Adipose tissue (tissue), 3 donors: ENCODE results near the gene GPR15. TPM values are rescaled to one million over a fixed set of nuclear protein-coding genes. Genes with fewer than 3 reads are reported as not detected.

Experiments
- H3K27ac ChIP-seq: one replicate; pipeline ENCODE4 v1.5.1; 2013; ENCODE audit warnings: low read depth, low read length
- WGBS, 3 donors: extraction: QIAGEN DNeasy Blood & Tissue Kit; methylation state at CpG; one replicate each; pipeline ENCODE4 v1.1.7; 2013; 5-methylcytosine and 5-hydroxymethylcytosine counted together
- polyA plus RNA-seq, 3 donors: library from polyadenylated mRNA; stranded (reverse); fragments of 200-250 nt; gene quantifications; one replicate each; pipeline ENCODE4 v1.2.3, GENCODE V29; 2013
- donor health status: healthy with polysubstance abuse.
- donor health status: Bipolar disorder and iron deficiency.
- donor health status: healthy.

GPR15 gene
- under 1 TPM in 2 of 3 donors, not detected in 1; 0.25 to 0.30 TPM for polyA plus RNA-seq

DNA sequence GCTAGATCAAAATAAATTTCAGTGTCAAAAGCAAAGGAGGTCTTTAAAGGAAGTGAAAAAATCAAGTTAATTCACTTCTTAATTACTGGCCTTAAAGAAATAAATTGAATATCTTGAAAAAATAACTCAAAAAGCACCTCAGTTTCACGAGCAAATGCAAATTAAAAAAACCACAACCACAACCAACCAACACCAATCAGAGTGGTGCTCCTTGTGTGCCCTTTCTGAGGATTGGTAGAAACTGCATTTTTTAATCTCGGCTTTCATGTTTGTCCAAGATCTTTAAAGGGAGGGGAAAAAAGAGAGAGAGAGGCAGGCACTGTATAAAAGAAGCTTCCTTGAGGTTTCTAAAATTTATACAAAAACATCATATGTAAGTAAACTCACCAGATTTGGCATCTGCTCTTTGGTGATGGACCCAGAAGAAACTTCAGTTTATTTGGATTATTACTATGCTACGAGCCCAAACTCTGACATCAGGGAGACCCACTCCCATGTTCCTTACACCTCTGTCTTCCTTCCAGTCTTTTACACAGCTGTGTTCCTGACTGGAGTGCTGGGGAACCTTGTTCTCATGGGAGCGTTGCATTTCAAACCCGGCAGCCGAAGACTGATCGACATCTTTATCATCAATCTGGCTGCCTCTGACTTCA is at the start of gene GPR15:
GPR15 (plus strand) TSS at position 357 of the 653 bp plus-strand sequence; CDS start at position 413, 56 bp downstream.
- 77 to 83% (median 83%) methylated on average over 7 of the region's 7 CpGs for WGBS, 3 donors
- no peak within 1 kb of the TSS for H3K27ac ChIP-seq

DNA sequence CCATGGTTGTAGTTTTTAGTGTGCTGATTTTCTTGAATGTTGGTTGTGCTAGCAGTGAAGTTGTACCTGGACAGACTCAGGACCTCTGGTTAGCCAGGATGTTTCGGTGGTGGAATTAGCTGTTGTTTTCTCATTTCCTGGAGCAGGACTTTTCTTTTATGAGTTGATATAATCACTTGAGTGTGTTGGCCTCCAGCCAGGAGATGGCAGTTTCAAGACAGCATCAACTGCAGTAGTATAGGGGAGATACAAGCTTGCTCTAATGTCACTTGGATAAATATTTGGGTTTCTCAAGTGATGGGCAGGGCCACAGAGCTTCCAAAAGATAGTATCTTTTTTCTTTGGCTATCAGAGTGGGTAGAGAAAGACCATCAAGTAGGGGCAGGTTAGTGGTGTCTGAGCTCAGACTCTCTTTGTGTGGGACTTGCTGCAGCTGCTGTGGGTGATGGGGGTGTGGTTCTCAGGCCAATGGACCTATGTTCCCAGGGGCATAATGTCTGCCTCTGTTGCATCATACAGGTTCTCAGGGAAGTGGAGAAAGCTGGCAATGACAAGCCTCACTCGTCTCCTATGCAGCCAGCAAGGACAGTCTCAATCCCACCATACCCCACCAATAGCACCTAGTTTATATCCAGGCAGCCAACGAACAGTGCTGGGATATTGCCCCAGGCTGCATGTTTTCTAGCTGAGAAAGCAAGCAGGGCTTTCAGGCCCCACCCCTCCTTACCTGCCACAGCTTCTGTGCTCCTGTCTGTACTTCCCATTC is 48.9 kb upstream of the GPR15 start:
- 53 to 69% (median 63%) methylated on average over 3 of the region's 3 CpGs for WGBS, 3 donors
- no peak overlapping the region for H3K27ac ChIP-seq

DNA sequence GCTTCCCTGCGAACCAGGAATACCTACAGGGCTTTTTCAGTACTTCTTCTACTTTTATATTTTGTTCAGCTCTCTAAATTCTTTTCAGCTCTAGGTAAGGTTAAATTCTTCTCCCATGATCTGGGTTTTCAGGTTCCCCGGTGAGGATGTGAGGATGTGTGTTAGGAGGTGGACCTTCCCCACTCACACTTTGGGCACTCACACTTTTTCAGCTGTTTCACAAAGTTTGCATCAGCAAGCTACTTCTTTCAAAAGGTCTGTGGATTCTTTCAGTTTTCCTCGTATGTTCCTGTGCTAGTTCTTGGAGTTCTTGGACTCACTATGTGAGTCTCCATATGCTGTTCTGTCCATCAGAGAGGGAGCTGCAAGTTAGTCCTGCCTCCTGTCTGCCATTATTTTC is 48.2 kb upstream of the GPR15 start:
- 63 to 87% (median 86%) methylated on average over 3 of the region's 3 CpGs for WGBS, 3 donors
- H3K27ac ChIP-seq = no peak overlapping the region

- 64 to 82% (median 80%) methylated on average over 2 of the region's 2 CpGs for WGBS, 3 donors
- H3K27ac ChIP-seq = no peak within 1 kb of the TSS
These were observed 34.4 kb upstream of the GPR15 start, which contains the start of gene OR5K2 for GRCh38 chr3:98497381-98497780. Gene OR5K2 (plus strand): TSS chr3:98497681. CDS start chr3:98497681, 0 bp downstream.

GRCh38 chr3:98500019-98500418 is 31.8 kb upstream of the GPR15 start:
- 70 to 91% (median 84%) methylated on average over 4 of the region's 4 CpGs for WGBS, 3 donors
- H3K27ac ChIP-seq = no peak overlapping the region

DNA sequence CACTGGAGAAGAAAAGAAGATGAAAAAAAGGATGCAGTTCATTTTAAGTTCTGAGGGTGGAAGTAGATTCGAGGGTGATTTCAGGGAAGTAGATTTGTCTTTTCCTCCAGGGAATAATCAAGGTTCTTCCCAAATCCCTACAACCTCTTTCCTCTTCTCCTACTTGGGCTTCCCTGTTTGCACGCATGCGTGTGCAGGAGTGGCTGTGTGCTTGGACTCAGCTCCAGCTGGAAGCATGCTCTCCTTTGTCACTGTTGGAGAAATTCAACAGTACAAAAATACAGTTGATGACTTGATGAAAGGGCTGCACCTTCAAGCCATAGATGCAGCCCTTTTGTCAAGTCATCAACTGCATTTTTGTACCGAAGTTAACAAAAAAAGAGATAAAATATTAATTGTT is 30.5 kb upstream of the GPR15 start:
- no peak overlapping the region for H3K27ac ChIP-seq
- 79 to 84% (median 83%) methylated on average over 4 of the region's 4 CpGs for WGBS, 3 donors

- 86 to 93% (median 90%) methylated on average over 5 of the region's 5 CpGs for WGBS, 3 donors
These were observed 29.8 kb upstream of the GPR15 start for GRCh38 chr3:98501863-98502576.

DNA sequence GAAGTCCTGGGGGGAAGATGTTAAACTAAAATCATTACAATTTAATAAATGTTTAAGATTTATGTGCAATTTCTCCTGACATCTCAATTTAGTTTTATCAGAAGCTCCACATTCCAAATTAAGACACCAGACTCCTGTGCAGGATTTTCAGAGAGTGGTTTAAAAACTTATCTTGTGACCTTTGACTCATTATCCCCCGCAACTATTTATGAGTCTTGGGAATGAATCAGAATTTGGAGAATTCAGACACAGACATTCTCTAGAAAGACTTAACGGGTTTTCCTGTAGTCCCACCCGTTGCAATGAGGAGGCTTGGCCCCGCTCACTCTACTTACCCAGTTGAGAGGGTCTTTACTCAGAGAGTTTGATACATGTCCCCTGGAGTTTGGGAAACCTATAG is 27.2 kb upstream of the GPR15 start:
- H3K27ac ChIP-seq = no peak overlapping the region
- WGBS, 3 donors = 62 to 73% (median 64%) methylated on average over 4 of the region's 4 CpGs

More at GRCh38 chr3:98501863-98502576, 29.8 kb upstream of the GPR15 start:
- H3K27ac ChIP-seq = no peak overlapping the region

GRCh38 chr3:98508582-98508981 is 23.2 kb upstream of the GPR15 start:
- no peak overlapping the region for H3K27ac ChIP-seq
- WGBS, 3 donors = 96 to 100% (median 98%) methylated on average over 2 of the region's 2 CpGs

DNA sequence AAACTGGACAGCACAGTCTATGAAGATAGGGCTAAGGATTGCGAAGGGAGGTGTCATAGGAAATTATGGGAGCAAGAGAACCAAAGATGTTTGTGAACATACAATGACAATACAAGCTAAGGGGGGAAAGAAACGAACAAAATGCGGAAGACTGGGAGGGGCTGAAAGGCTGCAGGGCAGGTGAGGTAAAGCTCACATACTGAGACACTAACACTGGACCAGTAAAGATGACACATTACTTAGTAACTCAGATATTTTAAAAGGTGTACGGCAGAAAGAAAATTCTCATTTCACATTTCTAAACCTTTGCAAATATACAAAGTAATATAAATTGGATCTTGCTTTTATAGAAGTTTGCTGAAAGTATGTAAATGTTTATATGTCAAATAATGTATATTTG is 19.2 kb upstream of the GPR15 start:
- 89 to 95% (median 93%) methylated on average over 4 of the region's 4 CpGs for WGBS, 3 donors
- no peak overlapping the region for H3K27ac ChIP-seq

- no peak overlapping the region for H3K27ac ChIP-seq
- 54 to 78% (median 60%) methylated on average over 4 of the region's 4 CpGs for WGBS, 3 donors
These were observed 18.7 kb upstream of the GPR15 start for GRCh38 chr3:98513091-98513511.

DNA sequence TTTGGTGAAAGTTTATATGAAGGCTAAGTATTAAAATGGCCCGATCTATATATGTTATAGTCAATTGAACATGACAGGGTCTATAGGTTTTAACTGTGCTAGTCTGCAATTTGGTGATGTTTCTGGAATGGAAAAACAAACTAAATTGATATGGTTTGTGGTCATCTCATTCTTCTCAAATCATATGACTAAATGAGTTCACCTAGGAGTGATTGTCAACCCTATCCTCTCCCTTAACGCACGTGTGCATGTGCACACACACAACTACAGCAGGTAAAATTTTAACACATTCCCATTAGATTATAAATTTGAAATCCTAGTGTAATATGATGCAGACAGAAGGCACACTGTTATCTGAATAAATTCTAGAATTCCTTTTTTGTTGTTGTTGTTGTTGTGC is 18.0 kb upstream of the GPR15 start:
- H3K27ac ChIP-seq = no peak overlapping the region
- WGBS, 3 donors = 96 to 100% (median 98%) methylated on average over 3 of the region's 3 CpGs

- H3K27ac ChIP-seq = no peak overlapping the region
- WGBS, 3 donors = 89 to 97% (median 97%) methylated on average over 1 of the region's 1 CpG
These were observed 16.8 kb upstream of the GPR15 start for GRCh38 chr3:98514948-98515347.

DNA sequence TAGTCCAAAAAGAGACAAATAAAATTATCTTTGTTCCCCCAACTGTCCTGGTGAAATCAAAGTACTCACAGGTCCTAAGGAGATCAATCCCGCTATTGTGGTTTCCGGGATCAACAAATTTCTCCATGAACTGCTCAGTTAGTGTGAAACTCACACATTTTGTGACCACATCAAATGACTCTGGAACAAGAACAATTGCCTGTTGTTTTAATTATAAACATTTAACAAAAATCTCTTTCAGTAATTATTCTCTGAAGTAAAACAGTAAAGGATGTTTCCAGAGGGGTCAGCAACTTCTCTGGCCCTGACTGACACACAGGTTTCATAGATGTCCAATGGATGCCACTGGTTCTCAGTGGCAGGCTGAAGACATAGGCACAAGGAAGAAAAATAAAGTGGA is 13.0 kb upstream of the GPR15 start:
- 91 to 99% (median 95%) methylated on average over 2 of the region's 2 CpGs for WGBS, 3 donors
- no peak overlapping the region for H3K27ac ChIP-seq

DNA sequence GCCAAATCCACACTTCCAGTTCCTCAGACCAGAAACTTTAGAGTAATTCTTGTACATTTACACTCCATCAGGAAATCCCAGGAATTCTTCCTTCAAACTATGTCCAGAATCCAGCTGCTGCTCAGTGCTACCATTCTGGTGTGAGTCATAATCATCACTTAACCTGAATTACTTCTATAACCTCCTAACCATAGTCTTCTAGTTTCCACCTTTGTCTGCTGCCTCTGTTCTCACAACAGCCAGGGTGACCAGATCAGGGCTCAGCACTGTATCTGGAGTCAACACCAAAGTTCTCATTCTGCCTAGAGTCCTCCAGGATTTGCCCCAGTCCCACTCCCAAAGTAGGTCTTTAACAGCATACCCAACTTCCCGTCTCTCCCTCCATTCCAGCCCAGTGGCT is 12.4 kb upstream of the GPR15 start:
- 0 to 100% (median 92%) methylated on average over 1 of the region's 1 CpG for WGBS, 3 donors
- no peak overlapping the region for H3K27ac ChIP-seq

GRCh38 chr3:98521897-98522543 is 9.8 kb upstream of the GPR15 start:
- WGBS, 3 donors = 0 to 2% (median 0%) methylated on average over 16 of the region's 16 CpGs
- H3K27ac ChIP-seq = no peak overlapping the region

GRCh38 chr3:98522544-98523281 is 9.1 kb upstream of the GPR15 start, which contains the start of gene CLDND1:
Gene CLDND1 (minus strand): TSS chr3:98522902. CDS start chr3:98521424, 1,478 bp downstream.
- 0 to 1% (median 1%) methylated on average over 45 to 63 of the region's 63 CpGs for WGBS, 3 donors
- H3K27ac ChIP-seq = peak within 1 kb of the TSS; percentile 55

DNA sequence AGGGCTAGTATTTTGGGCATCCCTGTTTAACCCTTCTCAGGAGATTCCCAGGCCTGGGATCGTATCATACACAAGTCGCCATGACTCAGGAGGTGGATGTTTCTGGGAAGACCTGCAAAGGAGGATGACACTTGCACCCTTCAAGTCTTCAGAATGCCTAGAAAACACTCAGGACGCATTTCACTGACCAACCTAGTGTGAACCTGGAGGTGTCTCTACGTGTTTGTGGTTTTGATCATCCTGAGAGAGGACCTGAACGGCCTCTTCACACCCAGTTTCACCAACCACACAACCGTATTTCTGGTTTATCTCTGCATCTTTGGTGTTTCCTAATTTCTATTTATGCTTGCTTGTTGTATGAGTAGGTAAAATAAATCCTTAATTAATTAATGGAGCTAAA is 6.3 kb upstream of the GPR15 start:
- no peak overlapping the region for H3K27ac ChIP-seq
- WGBS, 3 donors = 80 to 85% (median 84%) methylated on average over 6 of the region's 6 CpGs
